A673 (cell line): ENCODE results near the gene STXBP5L. TPM values are rescaled to one million over a fixed set of nuclear protein-coding genes. Genes with fewer than 3 reads are reported as not detected.

Source experiments
- Bru-seq: library from RNA; stranded (reverse); fragments of 400-500 nt; gene quantifications from one replicate; lab custom pipeline; 2021; lab: Mats Ljungman, UMichigan
- BruChase-seq, 2 experiments: library from RNA; stranded (reverse); fragments of 400-500 nt; gene quantifications; one replicate each; lab custom pipeline; 2021; lab: Mats Ljungman, UMichigan
- BruUV-seq: library from RNA; stranded (reverse); fragments of 400-500 nt; replicated peaks from 2 replicates; lab custom pipeline; 2021; lab: Mats Ljungman, UMichigan
- CTCF ChIA-PET: fragments of 300-600 bp; sonication (Branson Sonifier 250); formaldehyde crosslinking; loops from one replicate; lab custom pipeline; 2022; ENCODE audit warnings: antibody characterized with exemption; lab: Charles Lee
- POLR2A ChIA-PET: fragments of 300-600 bp; sonication (Branson Sonifier 250); formaldehyde crosslinking; loops from one replicate; lab custom pipeline; 2022; ENCODE audit warnings: antibody characterized with exemption; ENCODE audit not compliant: low non-redundant PET; lab: Charles Lee
- DNase-seq: peaks from one replicate; pipeline ENCODE4 v3.0.0-alpha.2; 2015; ENCODE audit warnings: low spot score
- H3K27ac ChIP-seq: fragments of 200-600 bp; sonication (generic); 2 replicates; pipeline ENCODE4 v1.5.1; 2016; ENCODE audit warnings: mixed run types, low read depth, mild to moderate bottlenecking, mixed read lengths, antibody characterized with exemption, low read length; ENCODE audit not compliant: poor library complexity, severe bottlenecking
- H3K27me3 ChIP-seq: fragments of 200-600 bp; sonication (generic); replicated peaks from 2 replicates; pipeline ENCODE4 v1.6.1; 2017; ENCODE audit warnings: mixed run types, low read depth, mild to moderate bottlenecking, mixed read lengths, antibody characterized with exemption, low read length; ENCODE audit not compliant: insufficient read depth, poor library complexity
- H3K36me3 ChIP-seq: fragments of 200-600 bp; sonication (generic); 2 replicates; pipeline ENCODE4 v1.6.1; 2016; ENCODE audit warnings: mixed run types, mild to moderate bottlenecking, mixed read lengths, antibody characterized with exemption, low read length; ENCODE audit not compliant: insufficient read depth, poor library complexity, severe bottlenecking
- H3K4me1 ChIP-seq: fragments of 200-600 bp; sonication (generic); 2 replicates; pipeline ENCODE4 v1.6.1; 2017; ENCODE audit warnings: mixed run types, mild to moderate bottlenecking, mixed read lengths, antibody characterized with exemption, low read length; ENCODE audit not compliant: insufficient read depth, poor library complexity, severe bottlenecking
- H3K4me3 ChIP-seq: fragments of 200-600 bp; sonication (generic); 2 replicates; pipeline ENCODE4 v1.5.1; 2016; ENCODE audit warnings: low read depth, mixed run types, mild to moderate bottlenecking, mixed read lengths, low read length; ENCODE audit not compliant: poor library complexity, severe bottlenecking
- H3K9me3 ChIP-seq: fragments of 200-600 bp; sonication (generic); 2 replicates; pipeline ENCODE4 v1.6.1; 2016; ENCODE audit warnings: mixed run types, low read depth, mild to moderate bottlenecking, mixed read lengths, antibody characterized with exemption, low read length; ENCODE audit not compliant: poor library complexity, severe bottlenecking
- CTCF ChIP-seq: fragments of 300-800, 200-600 bp; sonication (generic); conservative IDR thresholded peaks from 2 replicates; pipeline ENCODE4 v1.5.1; 2017; ENCODE audit warnings: low read depth, mild to moderate bottlenecking, antibody characterized with exemption, low read length, moderate library complexity, mixed read lengths
- EZH2 ChIP-seq: fragments of 200-600 bp; sonication (generic); IDR thresholded peaks from 2 replicates; pipeline ENCODE4 v1.6.1; 2017; ENCODE audit warnings: borderline replicate concordance, low read depth, mild to moderate bottlenecking, mixed read lengths, antibody characterized with exemption, low read length; ENCODE audit not compliant: poor library complexity, severe bottlenecking
- intact Hi-C: fragments of 100-400 bp; cut with micrococcal nuclease; formaldehyde crosslinking; loops from one replicate; pipeline ENCODE4 v1.10.0; 2022; ENCODE audit not compliant: unreplicated experiment
- long read RNA-seq: library from polyadenylated mRNA; stranded (forward); transcript quantifications from one replicate; pipeline ENCODE4 v2.0.0, GENCODE V29; 2022
- total RNA-seq: library from RNA; stranded (reverse); gene quantifications from 2 replicates; pipeline ENCODE4 v1.2.3, GENCODE V29; 2021

The STXBP5L gene
- total RNA-seq, result not detected in 2 replicates
- Bru-seq, nascent RNA, result percentile 9 among the genes with signal in this experiment
- BruChase-seq, experiment 1, labeled RNA remaining after a 2-hour chase, result percentile 8 among the genes with signal in this experiment
- BruChase-seq, experiment 2, labeled RNA remaining after a 6-hour chase, result percentile 4 among the genes with signal in this experiment
- long read RNA-seq, result 0 reads

- TF ChIP-seq CTCF, result no peak
- TF ChIP-seq EZH2, result peak; percentile 76
- intact Hi-C loops, result no loop called here
- BruUV-seq, result no TSS peak
- DNase-seq, result peak; percentile 79
- peaks cover 69% of the 10 kb centered on the region for H3K27me3 ChIP-seq
- no peaks in the 10 kb centered on the region for H3K9me3 ChIP-seq
- no peaks in the 10 kb centered on the region for H3K4me1 ChIP-seq
- CTCF ChIA-PET, result interaction anchor here (0.6 kb wide), 1 partner anchor 28 kb away, joined by 3 read pairs; no protein-coding TSS in a partner anchor
- POLR2A ChIA-PET, result interaction anchor here (0.6 kb wide), 1 partner anchor 44 kb away, joined by 3 read pairs; no protein-coding TSS in a partner anchor
- no peaks in the 10 kb centered on the region for H3K36me3 ChIP-seq
- H3K4me3 ChIP-seq, result peak within 1 kb of the TSS; percentile 44
- H3K27ac ChIP-seq, result no peak within 1 kb of the TSS
Measured at GRCh38 chr3:120908030-120908794, at the start of gene STXBP5L. TSS of gene STXBP5L (plus strand) at chr3:120908205. CDS start at chr3:120909579, 1,374 bp downstream.

- DNase-seq, result no peak
- no TSS peak for BruUV-seq
- intact Hi-C loops, result no loop called here
- no peaks in the 10 kb centered on the region for H3K4me1 ChIP-seq
- POLR2A ChIA-PET, result no interaction called here
- CTCF ChIA-PET, result no interaction called here
- no peak overlapping the region for H3K4me3 ChIP-seq
- TF ChIP-seq CTCF (no peak), EZH2 (no peak)
- no peaks in the 10 kb centered on the region for H3K36me3 ChIP-seq
- no peaks in the 10 kb centered on the region for H3K9me3 ChIP-seq
- H3K27ac ChIP-seq, result no peak overlapping the region
- peaks cover 30% of the 10 kb centered on the region for H3K27me3 ChIP-seq
Measured at GRCh38 chr3:120858521-120858920, 49.5 kb upstream of the STXBP5L start.

GRCh38 chr3:120864541-120864940 is 43.5 kb upstream of the STXBP5L start:
- Histone ChIP-seq H3K4me3 (no peak overlapping the region), H3K27me3 (peaks cover 33% of the 10 kb centered on the region), H3K27ac (no peak overlapping the region), H3K36me3 (no peaks in the 10 kb centered on the region), H3K9me3 (no peaks in the 10 kb centered on the region), H3K4me1 (no peaks in the 10 kb centered on the region)
- TF ChIP-seq CTCF (no peak), EZH2 (no peak)
- intact Hi-C loops, result no loop called here
- DNase-seq, result no peak
- POLR2A ChIA-PET, result interaction anchor here (0.6 kb wide), 1 partner anchor 43 kb away, joined by 3 read pairs; the partner anchor contains the start of gene STXBP5L
- no TSS peak for BruUV-seq
- CTCF ChIA-PET, result no interaction called here
